ENCODE measurements around the gene EGR1. TPM values are rescaled to one million over a fixed set of nuclear protein-coding genes. Genes with fewer than 3 reads are reported as not detected.

The EGR1 gene
- total RNA-seq, 1 experiment from 2014 or later, result 84.0 TPM

- H3K36me3 ChIP-seq (ENCODE audit: control insufficient read depth, insufficient read depth, low read length), result no peaks in the 10 kb centered on the region
- H3K4me3 ChIP-seq (ENCODE audit: low read depth, low read length), result peak overlapping the region; percentile 56
- H3K27me3 ChIP-seq (replicated peaks; ENCODE audit: control insufficient read depth, insufficient read depth, low read length), result no peaks in the 10 kb centered on the region
- TF ChIP-seq CTCF (IDR thresholded peaks at IDR 0.05; ENCODE audit: insufficient read depth in 1 of 2, low read depth in 1 of 2, low read length in 1 of 2, severe bottlenecking in 1 of 2, unreplicated experiment in 1 of 2), result no peak
- H3K4me3 Mint-ChIP-seq (ENCODE audit: unreplicated experiment), result peak overlapping the region; percentile 78
- no TSS peak for BruUV-seq (replicated peaks)
- POLR2A ChIA-PET, result no interaction called here
- H3K9me3 ChIP-seq, result no peaks in the 10 kb centered on the region
- no peak for DNase-seq
- H3K4me1 Mint-ChIP-seq (ENCODE audit: low read depth, unreplicated experiment), result no peaks in the 10 kb centered on the region
- CTCF ChIA-PET, result interaction anchor here (2.1 kb wide), 1 partner anchor 10 kb away, joined by 12 read pairs; no protein-coding TSS in a partner anchor
- H3K36me3 Mint-ChIP-seq (ENCODE audit: insufficient read depth, unreplicated experiment), result peaks cover 19% of the 10 kb centered on the region
- no peaks in the 10 kb centered on the region for H3K9me3 Mint-ChIP-seq (ENCODE audit: unreplicated experiment)
- H3K4me1 ChIP-seq, result peaks cover 4% of the 10 kb centered on the region
- intact Hi-C loops (cut with micrococcal nuclease; ENCODE audit: unreplicated experiment), result no loop called here
- no peak overlapping the region for H3K27ac Mint-ChIP-seq (ENCODE audit: unreplicated experiment)
- H3K27me3 Mint-ChIP-seq (ENCODE audit: insufficient read depth, unreplicated experiment), result no peaks in the 10 kb centered on the region
These were observed 25.7 kb upstream of the EGR1 start for GRCh38 chr5:138439477-138440158.

GRCh38 chr5:138440159-138441073, 24.9 kb upstream of the EGR1 start:
- H3K27ac Mint-ChIP-seq (ENCODE audit: unreplicated experiment), result no peak overlapping the region
- H3K27me3 Mint-ChIP-seq (ENCODE audit: insufficient read depth, unreplicated experiment), result no peaks in the 10 kb centered on the region
- Histone ChIP-seq H3K27me3 (replicated peaks; ENCODE audit: control insufficient read depth, insufficient read depth, low read length) (no peaks in the 10 kb centered on the region), H3K4me1 (peaks cover 12% of the 10 kb centered on the region), H3K36me3 (ENCODE audit: control insufficient read depth, insufficient read depth, low read length) (no peaks in the 10 kb centered on the region), H3K9me3 (no peaks in the 10 kb centered on the region), H3K4me3 (ENCODE audit: low read depth, low read length) (no peak overlapping the region)
- no peaks in the 10 kb centered on the region for H3K4me1 Mint-ChIP-seq (ENCODE audit: low read depth, unreplicated experiment)
- H3K4me3 Mint-ChIP-seq (ENCODE audit: unreplicated experiment), result peak overlapping the region; percentile 78
- no peak for TF ChIP-seq CTCF (IDR thresholded peaks at IDR 0.05; ENCODE audit: insufficient read depth in 1 of 2, low read depth in 1 of 2, low read length in 1 of 2, severe bottlenecking in 1 of 2, unreplicated experiment in 1 of 2)
- peaks cover 12% of the 10 kb centered on the region for H3K36me3 Mint-ChIP-seq (ENCODE audit: insufficient read depth, unreplicated experiment)
- BruUV-seq (replicated peaks), result no TSS peak
- intact Hi-C loops (cut with micrococcal nuclease; ENCODE audit: unreplicated experiment), result no loop called here
- POLR2A ChIA-PET, result no interaction called here
- DNase-seq, result no peak
- no peaks in the 10 kb centered on the region for H3K9me3 Mint-ChIP-seq (ENCODE audit: unreplicated experiment)
- CTCF ChIA-PET, result interaction anchor here (2.1 kb wide), 1 partner anchor 9 kb away, joined by 12 read pairs; no protein-coding TSS in a partner anchor

- Histone ChIP-seq H3K9me3 (no peaks in the 10 kb centered on the region), H3K4me3 (ENCODE audit: low read depth, low read length) (no peak overlapping the region), H3K36me3 (ENCODE audit: control insufficient read depth, insufficient read depth, low read length) (no peaks in the 10 kb centered on the region), H3K4me1 (peaks cover 14% of the 10 kb centered on the region), H3K27me3 (replicated peaks; ENCODE audit: control insufficient read depth, insufficient read depth, low read length) (no peaks in the 10 kb centered on the region)
- Mint-ChIP-seq H3K27me3 (ENCODE audit: insufficient read depth, unreplicated experiment) (no peaks in the 10 kb centered on the region), H3K36me3 (ENCODE audit: insufficient read depth, unreplicated experiment) (peaks cover 12% of the 10 kb centered on the region), H3K27ac (ENCODE audit: unreplicated experiment) (no peak overlapping the region), H3K4me1 (ENCODE audit: low read depth, unreplicated experiment) (no peaks in the 10 kb centered on the region), H3K4me3 (ENCODE audit: unreplicated experiment) (no peak overlapping the region), H3K9me3 (ENCODE audit: unreplicated experiment) (no peaks in the 10 kb centered on the region)
- no peak for TF ChIP-seq CTCF (IDR thresholded peaks at IDR 0.05; ENCODE audit: insufficient read depth in 1 of 2, low read depth in 1 of 2, low read length in 1 of 2, severe bottlenecking in 1 of 2, unreplicated experiment in 1 of 2)
- ChIA-PET CTCF (no interaction called here), POLR2A (no interaction called here)
- no TSS peak for BruUV-seq (replicated peaks)
- no peak for DNase-seq
- intact Hi-C loops (cut with micrococcal nuclease; ENCODE audit: unreplicated experiment), result no loop called here
These were observed 24.1 kb upstream of the EGR1 start for GRCh38 chr5:138441221-138441620.

Data from Caco-2 (cell line).